Tibial nerve (tissue), 3 donors: ENCODE data around the gene BCAS3.

ENCODE experiments used
- POLR2A ChIP-seq, 2 donors: fragments of 450-650 bp; IDR thresholded peaks; one replicate each; pipeline ENCODE4 v1.6.1; 2017; ENCODE audit warnings: antibody characterized with exemption in 2 of 2, mild to moderate bottlenecking in 2 of 2, moderate library complexity in 2 of 2
- TF ChIP-seq, protein P1 (sequence below), 5 experiments: fragments of 200-600 bp in 3 of 5; fragments of 450-650 bp in 2 of 5; sonication (generic) in 3 of 5; IDR thresholded peaks; one replicate each; pipeline ENCODE4 v1.5.1; 2016 to 2019; ENCODE audit warnings: antibody characterized with exemption in 5 of 5, mild to moderate bottlenecking in 3 of 5, moderate library complexity in 2 of 5

DNA sequence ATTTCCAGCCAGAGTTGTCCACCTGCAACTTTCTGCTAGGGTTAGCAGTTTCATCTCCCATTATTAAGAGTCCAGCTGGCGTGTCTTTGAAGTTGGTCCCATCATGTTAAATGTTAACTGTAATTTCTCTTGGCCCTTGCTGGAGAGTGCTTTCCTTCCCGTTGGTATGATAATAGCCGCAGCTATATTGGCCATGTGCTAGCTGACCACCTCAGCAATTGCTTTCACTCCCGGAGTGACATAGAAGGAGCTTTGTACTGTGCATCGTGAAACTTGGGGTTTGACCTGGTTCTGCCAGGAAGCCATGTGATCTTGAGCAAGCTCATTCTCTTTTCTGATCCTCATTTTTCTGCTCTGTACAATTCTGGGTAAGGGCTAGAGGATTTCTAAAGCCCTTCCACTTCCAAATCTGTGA, 641.0 kb downstream of the BCAS3 start:
- TF ChIP-seq, protein P1, sequence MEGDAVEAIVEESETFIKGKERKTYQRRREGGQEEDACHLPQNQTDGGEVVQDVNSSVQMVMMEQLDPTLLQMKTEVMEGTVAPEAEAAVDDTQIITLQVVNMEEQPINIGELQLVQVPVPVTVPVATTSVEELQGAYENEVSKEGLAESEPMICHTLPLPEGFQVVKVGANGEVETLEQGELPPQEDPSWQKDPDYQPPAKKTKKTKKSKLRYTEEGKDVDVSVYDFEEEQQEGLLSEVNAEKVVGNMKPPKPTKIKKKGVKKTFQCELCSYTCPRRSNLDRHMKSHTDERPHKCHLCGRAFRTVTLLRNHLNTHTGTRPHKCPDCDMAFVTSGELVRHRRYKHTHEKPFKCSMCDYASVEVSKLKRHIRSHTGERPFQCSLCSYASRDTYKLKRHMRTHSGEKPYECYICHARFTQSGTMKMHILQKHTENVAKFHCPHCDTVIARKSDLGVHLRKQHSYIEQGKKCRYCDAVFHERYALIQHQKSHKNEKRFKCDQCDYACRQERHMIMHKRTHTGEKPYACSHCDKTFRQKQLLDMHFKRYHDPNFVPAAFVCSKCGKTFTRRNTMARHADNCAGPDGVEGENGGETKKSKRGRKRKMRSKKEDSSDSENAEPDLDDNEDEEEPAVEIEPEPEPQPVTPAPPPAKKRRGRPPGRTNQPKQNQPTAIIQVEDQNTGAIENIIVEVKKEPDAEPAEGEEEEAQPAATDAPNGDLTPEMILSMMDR (IDR thresholded peaks at IDR 0.05): no peak
- no peak for TF ChIP-seq POLR2A (IDR thresholded peaks at IDR 0.05)
